Endothelial cell of umbilical vein (primary cell): ENCODE results near the gene TSACC.

ENCODE experiments used
- EZH2 ChIP-seq: IDR thresholded peaks from 2 replicates; pipeline ENCODE4 v1.6.1; 2012; ENCODE audit warnings: borderline replicate concordance, low read depth, mild to moderate bottlenecking, moderate library complexity, low read length, inconsistent platforms; ENCODE audit not compliant: severe bottlenecking
- JUN ChIP-seq: IDR thresholded peaks from 2 replicates; pipeline ENCODE4 v1.6.1; 2011; ENCODE audit warnings: borderline replicate concordance, low read depth; ENCODE audit not compliant: insufficient read length, insufficient read depth
- MYC ChIP-seq: IDR thresholded peaks from one replicate; pipeline ENCODE4 v1.6.1; 2011; ENCODE audit warnings: mild to moderate bottlenecking, low read depth, low read length
- POLR2A ChIP-seq: IDR thresholded peaks from 2 replicates; pipeline ENCODE4 v1.6.1; 2012; ENCODE audit warnings: low read depth, mild to moderate bottlenecking, control low read depth, low read length
- TF ChIP-seq, protein P1 (sequence below), 2 donors: IDR thresholded peaks; 1 replicate in 1 of 2; 2 replicates in 1 of 2; pipeline ENCODE4 v1.5.1; 2011; ENCODE audit warnings: low read length in 2 of 2, mild to moderate bottlenecking in 2 of 2, moderate library complexity in 2 of 2, control low read depth in 1 of 2, inconsistent platforms in 1 of 2, low read depth in 1 of 2; ENCODE audit not compliant: insufficient read depth in 1 of 2; ENCODE audit errors: extremely low read depth in 1 of 2

DNA sequence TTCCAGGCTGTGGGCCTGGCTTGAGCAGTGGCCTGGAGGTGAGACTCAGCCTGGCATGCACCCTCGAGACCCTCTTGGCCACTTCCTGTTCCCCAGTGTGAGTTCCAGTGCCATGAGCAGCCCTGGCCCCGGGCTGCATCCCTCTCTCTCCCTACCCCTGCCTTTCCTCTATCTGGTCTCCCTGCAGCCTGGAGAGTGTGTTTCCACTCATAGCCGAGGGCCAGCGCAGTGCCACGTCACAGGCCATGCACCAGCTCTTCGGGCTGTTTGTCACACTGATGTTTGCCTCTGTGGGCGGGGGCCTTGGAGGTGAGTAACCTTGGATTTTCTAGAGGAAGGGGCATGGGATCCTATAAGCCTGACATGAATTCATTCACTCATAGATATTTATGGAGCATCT, 44.2 kb downstream of the TSACC start:
- TF ChIP-seq, protein P1, sequence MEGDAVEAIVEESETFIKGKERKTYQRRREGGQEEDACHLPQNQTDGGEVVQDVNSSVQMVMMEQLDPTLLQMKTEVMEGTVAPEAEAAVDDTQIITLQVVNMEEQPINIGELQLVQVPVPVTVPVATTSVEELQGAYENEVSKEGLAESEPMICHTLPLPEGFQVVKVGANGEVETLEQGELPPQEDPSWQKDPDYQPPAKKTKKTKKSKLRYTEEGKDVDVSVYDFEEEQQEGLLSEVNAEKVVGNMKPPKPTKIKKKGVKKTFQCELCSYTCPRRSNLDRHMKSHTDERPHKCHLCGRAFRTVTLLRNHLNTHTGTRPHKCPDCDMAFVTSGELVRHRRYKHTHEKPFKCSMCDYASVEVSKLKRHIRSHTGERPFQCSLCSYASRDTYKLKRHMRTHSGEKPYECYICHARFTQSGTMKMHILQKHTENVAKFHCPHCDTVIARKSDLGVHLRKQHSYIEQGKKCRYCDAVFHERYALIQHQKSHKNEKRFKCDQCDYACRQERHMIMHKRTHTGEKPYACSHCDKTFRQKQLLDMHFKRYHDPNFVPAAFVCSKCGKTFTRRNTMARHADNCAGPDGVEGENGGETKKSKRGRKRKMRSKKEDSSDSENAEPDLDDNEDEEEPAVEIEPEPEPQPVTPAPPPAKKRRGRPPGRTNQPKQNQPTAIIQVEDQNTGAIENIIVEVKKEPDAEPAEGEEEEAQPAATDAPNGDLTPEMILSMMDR (IDR thresholded peaks at IDR 0.05; ENCODE audit: extremely low read depth in 1 of 2, insufficient read depth in 1 of 2, low read depth in 1 of 2, low read length in 2 of 2): no peak
- TF ChIP-seq POLR2A (no peak), MYC (no peak), EZH2 (no peak), JUN (no peak)
